A549 (cell line): Measurements from ENCODE around the gene CC2D2A. TPM values are rescaled to one million over a fixed set of nuclear protein-coding genes. Genes with fewer than 3 reads are reported as not detected.

Experiments
- ATAC-seq, 2 experiments: fragments of 200-7000 bp in 1 of 2; fragments of >200 bp in 1 of 2; cut with Nextera tagmentation in 1 of 2; cut with Tn5 transposase in 1 of 2; 3 replicates each; pipeline versions ENCODE4 v1.8.0 to v1.9.1; 2018 to 2020; ENCODE audit warnings: mild to moderate bottlenecking in 1 of 2, moderate library complexity in 1 of 2
- CTCF ChIA-PET: fragments of 300-600 bp; sonication (Branson Sonifier 250); formaldehyde crosslinking; extraction: SDS; loops from one replicate; lab custom pipeline; 2021; ENCODE audit warnings: antibody characterized with exemption, inconsistent platforms; lab: Yijun Ruan, JAX
- POLR2A ChIA-PET: fragments of 350-600 bp; formaldehyde crosslinking; extraction: SDS; loops from one replicate; lab custom pipeline; 2021; ENCODE audit warnings: antibody characterized with exemption, inconsistent platforms; lab: Yijun Ruan, JAX
- DNase-seq, 2 experiments: peaks; one replicate each; pipeline versions ENCODE4 v3.0.0 to v3.0.0-alpha.2; 2011 to 2016; ENCODE audit warnings: low read depth in 1 of 2, low spot score in 1 of 2
- FAIRE-seq: peaks from 2 replicates; lab custom pipeline; 2011; peaks lifted over from hg19 to GRCh38; lab: Jason Lieb, UNC
- H3K27ac ChIP-seq, 2 experiments: fragments of >200 bp; sonication (Bioruptor Twin); formaldehyde crosslinking; 3 replicates each; pipeline ENCODE4 v1.5.1; 2016 to 2017
- H3K4me1 ChIP-seq: fragments of >200 bp; sonication (Bioruptor Twin); formaldehyde crosslinking; 3 replicates; pipeline ENCODE4 v1.6.1; 2016
- H3K4me2 ChIP-seq: fragments of >200 bp; sonication (Bioruptor Twin); formaldehyde crosslinking; 3 replicates; pipeline ENCODE4 v1.6.1; 2016
- H3K4me3 ChIP-seq: fragments of >200 bp; sonication (Bioruptor Twin); formaldehyde crosslinking; 3 replicates; pipeline ENCODE4 v1.5.1; 2016
- H3K9me3 ChIP-seq: fragments of >200 bp; sonication (Bioruptor Twin); formaldehyde crosslinking; 3 replicates; pipeline ENCODE4 v1.6.1; 2016
- ATOH8 ChIP-seq: fragments of 250-450 bp; sonication (Bioruptor Pico); IDR thresholded peaks from 2 replicates; pipeline ENCODE4 v1.5.0; 2020; ENCODE audit warnings: low read depth, mild to moderate bottlenecking, moderate library complexity
- BHLHE40 ChIP-seq: IDR thresholded peaks from 2 replicates; pipeline ENCODE4 v1.6.1; 2012; ENCODE audit warnings: low read depth, low read length, inconsistent platforms
- CBX8 ChIP-seq: fragments of 200-600 bp; sonication (generic); IDR thresholded peaks from 2 replicates; pipeline ENCODE4 v1.6.1; 2016
- CHD2 ChIP-seq: fragments of 150-350 bp; IDR thresholded peaks from 2 replicates; pipeline ENCODE4 v1.6.1; 2014; ENCODE audit warnings: low read length; ENCODE audit not compliant: partially characterized antibody
- CHD4 ChIP-seq: fragments of 200-600 bp; sonication (generic); IDR thresholded peaks from 2 replicates; pipeline ENCODE4 v1.6.1; 2016; ENCODE audit warnings: antibody characterized with exemption, mild to moderate bottlenecking, borderline replicate concordance
- EHF ChIP-seq: fragments of 250-450 bp; sonication (Bioruptor Pico); IDR thresholded peaks from 2 replicates; pipeline ENCODE4 v1.5.0; 2020; ENCODE audit warnings: mild to moderate bottlenecking
- EP300 ChIP-seq, 2 experiments: fragments of >200 bp; sonication (Bioruptor Twin); formaldehyde crosslinking; IDR thresholded peaks; 2 replicates in 1 of 2; 3 replicates in 1 of 2; pipeline ENCODE4 v1.6.1; 2016 to 2017
- FOSL2 ChIP-seq, 2 experiments: fragments of 450-650 bp in 1 of 2; fragments of >200 bp in 1 of 2; sonication (Bioruptor Twin) in 1 of 2; formaldehyde crosslinking; IDR thresholded peaks; 2 replicates each; pipeline versions ENCODE4 v1.5.0 to v1.6.1; 2016 to 2020; ENCODE audit warnings: mild to moderate bottlenecking in 1 of 2, moderate library complexity in 1 of 2
- FOXS1 ChIP-seq: fragments of 250-450 bp; sonication (Bioruptor Pico); IDR thresholded peaks from 2 replicates; pipeline ENCODE4 v1.5.0; 2020; ENCODE audit warnings: mild to moderate bottlenecking, moderate library complexity
- HES2 ChIP-seq: fragments of >200 bp; sonication (Bioruptor Twin); formaldehyde crosslinking; IDR thresholded peaks from 2 replicates; pipeline ENCODE4 v1.6.1; 2016
- KDM1A ChIP-seq: fragments of 200-600 bp; sonication (generic); IDR thresholded peaks from 2 replicates; pipeline ENCODE4 v1.6.1; 2016; ENCODE audit warnings: low read depth, mild to moderate bottlenecking
- MAFK ChIP-seq: fragments of 450-650 bp; IDR thresholded peaks from 2 replicates; pipeline ENCODE4 v1.6.1; 2014; ENCODE audit not compliant: partially characterized antibody
- MAX ChIP-seq: IDR thresholded peaks from 2 replicates; pipeline ENCODE4 v1.6.1; 2012
- MAZ ChIP-seq: fragments of 150-350 bp; IDR thresholded peaks from 2 replicates; pipeline ENCODE4 v1.6.1; 2014; ENCODE audit warnings: antibody characterized with exemption, low read depth, low read length, borderline replicate concordance
- NFE2L2 ChIP-seq: fragments of 150-350 bp; conservative IDR thresholded peaks from 2 replicates; pipeline ENCODE4 v1.6.1; 2014; ENCODE audit warnings: low read length
- NPAS2 ChIP-seq: fragments of 250-450 bp; sonication (Bioruptor Pico); IDR thresholded peaks from 2 replicates; pipeline ENCODE4 v1.8.0; 2022; ENCODE audit warnings: mild to moderate bottlenecking, moderate library complexity, borderline replicate concordance
- NR3C1 ChIP-seq: fragments of >200 bp; sonication (Bioruptor Twin); formaldehyde crosslinking; IDR thresholded peaks from 3 replicates; pipeline ENCODE4 v1.6.1; 2017
- PBX3 ChIP-seq: IDR thresholded peaks from 2 replicates; pipeline ENCODE4 v1.6.1; 2012
- PHF8 ChIP-seq: fragments of 200-600 bp; sonication (generic); IDR thresholded peaks from 2 replicates; pipeline ENCODE4 v1.6.1; 2016; ENCODE audit warnings: low read depth, mild to moderate bottlenecking, antibody characterized with exemption, moderate library complexity, borderline replicate concordance
- POLR2A ChIP-seq: IDR thresholded peaks from 2 replicates; pipeline ENCODE4 v1.6.1; 2012; ENCODE audit warnings: mild to moderate bottlenecking, low read length
- RAD21 ChIP-seq, 2 experiments: fragments of >200 bp in 1 of 2; sonication (Bioruptor Twin) in 1 of 2; formaldehyde crosslinking in 1 of 2; IDR thresholded peaks in 1 of 2; conservative IDR thresholded peaks in 1 of 2; 2 replicates in 1 of 2; 3 replicates in 1 of 2; pipeline ENCODE4 v1.6.1; 2012 to 2018; ENCODE audit warnings: inconsistent platforms in 1 of 2
- RCOR1 ChIP-seq: fragments of 150-350 bp; IDR thresholded peaks from 2 replicates; pipeline ENCODE4 v1.6.1; 2014; ENCODE audit warnings: antibody characterized with exemption, low read length, low read depth
- RFX5 ChIP-seq: fragments of 450-650 bp; IDR thresholded peaks from 2 replicates; pipeline ENCODE4 v1.7.1; 2014; ENCODE audit warnings: antibody characterized with exemption, mild to moderate bottlenecking, moderate library complexity
- RNF2 ChIP-seq: fragments of 200-600 bp; sonication (generic); IDR thresholded peaks from 2 replicates; pipeline ENCODE4 v1.6.1; 2016; ENCODE audit warnings: low read depth, mild to moderate bottlenecking, antibody characterized with exemption, moderate library complexity, borderline replicate concordance
- USF2 ChIP-seq: fragments of 450-650 bp; IDR thresholded peaks from 2 replicates; pipeline ENCODE4 v1.6.1; 2014; ENCODE audit warnings: antibody characterized with exemption
- ZSCAN20 ChIP-seq: fragments of 250-450 bp; sonication (Bioruptor Pico); IDR thresholded peaks from 2 replicates; pipeline ENCODE4 v1.8.0; 2022; ENCODE audit warnings: mild to moderate bottlenecking, moderate library complexity
- WGBS: methylation state at CpG from one replicate; pipeline ENCODE4 v1.1.6; 2017; ENCODE audit errors: missing lambda C conversion rate; 5-methylcytosine and 5-hydroxymethylcytosine counted together
- polyA plus RNA-seq, 4 experiments: library from polyadenylated mRNA; depleted of rRNA in 3 of 4; stranded (reverse); fragments of >200 nt; fragmentation: RNase III in 1 of 4; extraction: RNeasy Plus Mini Kit Qiagen cat#74134 plus additional on column Dnase treatment in 1 of 4; gene quantifications; 2 replicates in 3 of 4; 3 replicates in 1 of 4; pipeline ENCODE4 v1.2.3, GENCODE V29; 2011 to 2017
- TF ChIP-seq, protein P1 (sequence below): fragments of 250-450 bp; sonication (Bioruptor Pico); IDR thresholded peaks from 2 replicates; pipeline ENCODE4 v1.5.0; 2021; ENCODE audit warnings: mild to moderate bottlenecking, moderate library complexity, borderline replicate concordance
- TF ChIP-seq, protein P2 (sequence below): fragments of >200 bp; sonication (Bioruptor Twin); formaldehyde crosslinking; IDR thresholded peaks from 3 replicates; pipeline ENCODE4 v1.6.1; 2016

Gene CC2D2A
- polyA plus RNA-seq, 2 of the 4 experiments (the other 2 are of a cell fraction), result 10.7 to 18.8 TPM

DNA sequence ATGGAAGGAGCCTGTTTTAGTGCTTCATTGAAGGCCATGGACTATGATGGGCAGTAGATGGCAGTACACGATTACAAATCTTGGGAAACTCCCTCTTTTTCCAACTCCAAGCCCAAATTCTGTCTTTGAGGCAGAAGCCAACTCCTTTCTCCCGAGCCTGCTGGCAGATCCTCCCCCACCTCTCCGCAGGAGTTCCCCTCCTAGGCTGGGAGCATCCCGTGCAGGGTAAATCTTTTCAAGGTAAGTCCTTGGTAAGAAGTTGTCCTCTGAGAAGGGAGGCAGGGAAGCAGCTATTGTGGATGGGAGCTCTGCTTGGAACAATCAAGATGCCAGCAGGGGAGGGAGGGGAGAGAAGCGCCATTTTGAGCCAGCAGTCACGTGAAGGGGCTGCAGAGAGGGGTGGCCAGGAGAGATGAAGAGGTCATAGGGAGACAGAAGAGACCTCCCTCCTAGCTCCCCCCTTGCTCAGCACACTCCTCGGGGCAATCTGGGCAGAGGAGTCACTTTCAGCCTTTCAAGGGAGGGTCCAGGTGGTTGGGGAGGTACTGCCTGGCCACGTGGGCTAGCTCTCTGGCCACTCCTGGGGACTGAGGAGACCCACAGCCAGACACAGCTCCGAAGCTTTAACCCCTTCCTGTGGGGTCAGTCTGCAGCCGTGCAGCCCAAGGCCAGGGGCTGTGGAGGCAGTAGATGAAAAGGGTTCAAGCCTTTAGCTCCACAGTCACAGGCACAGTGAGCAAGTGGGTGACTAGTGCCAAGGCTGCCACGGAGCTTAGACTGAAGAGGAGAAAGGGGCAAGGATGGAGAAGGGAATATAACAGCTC, 9.6 kb downstream of the CC2D2A start (continued):
- TF ChIP-seq RFX5, result no peak
- no peak for TF ChIP-seq HES2
- no peak for TF ChIP-seq CBX8
- no peak for TF ChIP-seq ZSCAN20 (CRISPR knock-in tag)
- TF ChIP-seq, protein P1, sequence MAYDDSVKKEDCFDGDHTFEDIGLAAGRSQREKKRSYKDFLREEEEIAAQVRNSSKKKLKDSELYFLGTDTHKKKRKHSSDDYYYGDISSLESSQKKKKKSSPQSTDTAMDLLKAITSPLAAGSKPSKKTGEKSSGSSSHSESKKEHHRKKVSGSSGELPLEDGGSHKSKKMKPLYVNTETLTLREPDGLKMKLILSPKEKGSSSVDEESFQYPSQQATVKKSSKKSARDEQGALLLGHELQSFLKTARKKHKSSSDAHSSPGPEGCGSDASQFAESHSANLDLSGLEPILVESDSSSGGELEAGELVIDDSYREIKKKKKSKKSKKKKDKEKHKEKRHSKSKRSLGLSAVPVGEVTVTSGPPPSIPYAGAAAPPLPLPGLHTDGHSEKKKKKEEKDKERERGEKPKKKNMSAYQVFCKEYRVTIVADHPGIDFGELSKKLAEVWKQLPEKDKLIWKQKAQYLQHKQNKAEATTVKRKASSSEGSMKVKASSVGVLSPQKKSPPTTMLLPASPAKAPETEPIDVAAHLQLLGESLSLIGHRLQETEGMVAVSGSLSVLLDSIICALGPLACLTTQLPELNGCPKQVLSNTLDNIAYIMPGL (CRISPR knock-in tag), result no peak
- no peak for TF ChIP-seq BHLHE40
- no peak for TF ChIP-seq CHD2
- no peak for TF ChIP-seq FOXS1 (CRISPR knock-in tag)
- no peak for TF ChIP-seq EP300 (IDR thresholded peaks at IDR 0.05)
- no peak for TF ChIP-seq RCOR1
- no peak for TF ChIP-seq CHD4
- TF ChIP-seq MAX, result peak; percentile 84; the same call in 1 of the 2 replicates
- TF ChIP-seq, protein P2, sequence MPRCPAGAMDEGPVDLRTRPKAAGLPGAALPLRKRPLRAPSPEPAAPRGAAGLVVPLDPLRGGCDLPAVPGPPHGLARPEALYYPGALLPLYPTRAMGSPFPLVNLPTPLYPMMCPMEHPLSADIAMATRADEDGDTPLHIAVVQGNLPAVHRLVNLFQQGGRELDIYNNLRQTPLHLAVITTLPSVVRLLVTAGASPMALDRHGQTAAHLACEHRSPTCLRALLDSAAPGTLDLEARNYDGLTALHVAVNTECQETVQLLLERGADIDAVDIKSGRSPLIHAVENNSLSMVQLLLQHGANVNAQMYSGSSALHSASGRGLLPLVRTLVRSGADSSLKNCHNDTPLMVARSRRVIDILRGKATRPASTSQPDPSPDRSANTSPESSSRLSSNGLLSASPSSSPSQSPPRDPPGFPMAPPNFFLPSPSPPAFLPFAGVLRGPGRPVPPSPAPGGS, result no peak
- peak; percentile 93 for TF ChIP-seq USF2
- no peak for TF ChIP-seq MAFK
- TF ChIP-seq NPAS2, result no peak
- no peak for TF ChIP-seq PHF8
- no peak; the same call in 1 of the 2 replicates for TF ChIP-seq POLR2A
- no peak for TF ChIP-seq NFE2L2
- no peak for TF ChIP-seq PBX3
- TF ChIP-seq FOSL2 (IDR thresholded peaks at IDR 0.05), result no peak
- no peak for TF ChIP-seq FOSL2 (CRISPR knock-in tag; IDR thresholded peaks at IDR 0.05)
- no peak for TF ChIP-seq NR3C1
- TF ChIP-seq RNF2, result no peak
- TF ChIP-seq, all 56 proteins: peak for 8

DNA sequence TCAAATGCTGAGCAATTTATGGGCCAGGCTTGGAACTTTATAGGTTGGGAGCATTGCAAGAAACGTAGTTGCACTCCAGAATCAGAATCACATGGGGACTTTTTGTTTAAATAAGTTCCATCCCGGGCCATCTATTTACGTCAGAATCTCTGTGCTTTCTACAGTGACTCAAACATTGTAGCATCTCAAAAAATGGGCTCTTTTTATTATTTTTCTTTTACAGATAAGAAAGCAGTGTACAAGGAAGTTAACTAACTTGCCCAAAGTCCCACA, 10.2 kb downstream of the CC2D2A start:
- DNase-seq, result no peak
- Histone ChIP-seq H3K4me2 (peak overlapping the region; percentile 98), H3K4me3 (peak overlapping the region; percentile 54), H3K27ac (peak overlapping the region; percentile 92 to 95), H3K9me3 (no peaks in the 10 kb centered on the region), H3K4me1 (peaks cover 10% of the 10 kb centered on the region)
- ChIA-PET CTCF (interaction anchor here (0.6 to 2.6 kb wide), 24 partner anchors 9 to 491 kb away, joined by 3 to 18 read pairs (median 3); partner anchors contain the start of genes CC2D2A and CD38), POLR2A (interaction anchor here (1.5 kb wide), 1 partner anchor 403 kb away, joined by 5 read pairs; no protein-coding TSS in a partner anchor)
- FAIRE-seq, result no peak
- WGBS, result 33% methylated on average over 3 of the region's 3 CpGs
- ATAC-seq, result no peak; a peak in 1 of 6 replicates
- TF ChIP-seq PBX3 (no peak), ZSCAN20 (CRISPR knock-in tag) (no peak), MAZ (no peak), KDM1A (no peak), POLR2A (no peak), EHF (CRISPR knock-in tag) (no peak), RAD21 (conservative IDR thresholded peaks at IDR 0.05 in 1 of 2, IDR thresholded peaks at IDR 0.05 in 1 of 2) (no peak), BHLHE40 (no peak), ATOH8 (CRISPR knock-in tag) (no peak)
